Sigmoid colon (tissue), 4 donors: Measurements from ENCODE around the gene MYL1.

Source experiments
- POLR2AphosphoS5 ChIP-seq, 4 donors: sonication (generic); formaldehyde crosslinking; IDR thresholded peaks; one replicate each; pipeline ENCODE4 v1.6.1; 2017; ENCODE audit warnings: antibody characterized with exemption in 4 of 4
- TF ChIP-seq, protein P1 (sequence below), 4 experiments: fragments of 450-650 bp in 3 of 4; fragments of 200-600 bp in 1 of 4; IDR thresholded peaks; one replicate each; pipeline ENCODE4 v1.5.1; 2016 to 2019; ENCODE audit warnings: antibody characterized with exemption in 4 of 4, mild to moderate bottlenecking in 3 of 4, moderate library complexity in 2 of 4

DNA sequence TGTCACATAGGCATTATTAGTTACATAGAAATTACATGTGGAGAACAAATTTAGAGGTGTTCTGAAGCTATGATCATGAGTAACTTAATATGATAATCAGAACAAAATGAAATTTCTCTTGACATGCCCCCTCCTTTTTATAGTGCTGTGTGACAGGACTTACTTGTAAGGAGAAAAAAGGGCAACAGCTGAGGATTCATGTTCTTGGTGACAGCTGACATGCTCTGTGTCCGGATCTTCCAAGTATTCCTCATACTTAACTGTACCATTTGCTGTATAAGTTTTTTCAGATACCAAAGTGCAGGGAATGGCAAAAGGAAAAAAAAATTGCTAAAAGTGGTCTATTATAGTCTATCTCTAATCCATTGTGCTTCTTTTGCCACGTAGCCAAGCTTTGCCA lies 3.5 kb upstream of the MYL1 start:
- no peak for TF ChIP-seq POLR2AphosphoS5 (IDR thresholded peaks at IDR 0.05)
- TF ChIP-seq, protein P1, sequence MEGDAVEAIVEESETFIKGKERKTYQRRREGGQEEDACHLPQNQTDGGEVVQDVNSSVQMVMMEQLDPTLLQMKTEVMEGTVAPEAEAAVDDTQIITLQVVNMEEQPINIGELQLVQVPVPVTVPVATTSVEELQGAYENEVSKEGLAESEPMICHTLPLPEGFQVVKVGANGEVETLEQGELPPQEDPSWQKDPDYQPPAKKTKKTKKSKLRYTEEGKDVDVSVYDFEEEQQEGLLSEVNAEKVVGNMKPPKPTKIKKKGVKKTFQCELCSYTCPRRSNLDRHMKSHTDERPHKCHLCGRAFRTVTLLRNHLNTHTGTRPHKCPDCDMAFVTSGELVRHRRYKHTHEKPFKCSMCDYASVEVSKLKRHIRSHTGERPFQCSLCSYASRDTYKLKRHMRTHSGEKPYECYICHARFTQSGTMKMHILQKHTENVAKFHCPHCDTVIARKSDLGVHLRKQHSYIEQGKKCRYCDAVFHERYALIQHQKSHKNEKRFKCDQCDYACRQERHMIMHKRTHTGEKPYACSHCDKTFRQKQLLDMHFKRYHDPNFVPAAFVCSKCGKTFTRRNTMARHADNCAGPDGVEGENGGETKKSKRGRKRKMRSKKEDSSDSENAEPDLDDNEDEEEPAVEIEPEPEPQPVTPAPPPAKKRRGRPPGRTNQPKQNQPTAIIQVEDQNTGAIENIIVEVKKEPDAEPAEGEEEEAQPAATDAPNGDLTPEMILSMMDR (IDR thresholded peaks at IDR 0.05) = no peak
